CD1c-positive myeloid dendritic cell (primary cell): ENCODE results near the gene PLA2G2F.

Experiments used
- DNase-seq: peaks from one replicate; pipeline ENCODE4 v3.0.0-alpha.2; 2016; ENCODE audit errors: extremely low spot score

The PLA2G2F gene

GRCh38 chr1:20142001-20142710, 3.0 kb downstream of the PLA2G2F start:
- no peak for DNase-seq

DNA sequence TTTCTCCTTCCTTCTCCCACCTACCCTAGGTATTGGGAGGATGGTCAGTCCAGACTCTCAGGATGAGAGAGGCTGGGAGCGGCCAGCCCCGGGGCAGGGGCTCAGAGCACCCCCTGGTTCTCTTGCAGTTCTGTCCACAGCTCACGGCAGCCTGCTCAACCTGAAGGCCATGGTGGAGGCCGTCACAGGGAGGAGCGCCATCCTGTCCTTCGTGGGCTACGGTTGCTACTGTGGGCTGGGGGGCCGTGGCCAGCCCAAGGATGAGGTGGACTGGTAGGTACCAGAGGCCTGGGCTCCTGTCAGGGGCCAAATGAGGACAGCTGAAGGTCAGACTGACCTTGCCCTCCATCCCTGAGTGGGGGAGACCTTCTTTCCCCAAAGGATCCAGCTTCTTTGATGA, 4.2 kb downstream of the PLA2G2F start:
- DNase-seq: no peak

GRCh38 chr1:20143734-20144565, 4.8 kb downstream of the PLA2G2F start:
- DNase-seq: no peak

DNA sequence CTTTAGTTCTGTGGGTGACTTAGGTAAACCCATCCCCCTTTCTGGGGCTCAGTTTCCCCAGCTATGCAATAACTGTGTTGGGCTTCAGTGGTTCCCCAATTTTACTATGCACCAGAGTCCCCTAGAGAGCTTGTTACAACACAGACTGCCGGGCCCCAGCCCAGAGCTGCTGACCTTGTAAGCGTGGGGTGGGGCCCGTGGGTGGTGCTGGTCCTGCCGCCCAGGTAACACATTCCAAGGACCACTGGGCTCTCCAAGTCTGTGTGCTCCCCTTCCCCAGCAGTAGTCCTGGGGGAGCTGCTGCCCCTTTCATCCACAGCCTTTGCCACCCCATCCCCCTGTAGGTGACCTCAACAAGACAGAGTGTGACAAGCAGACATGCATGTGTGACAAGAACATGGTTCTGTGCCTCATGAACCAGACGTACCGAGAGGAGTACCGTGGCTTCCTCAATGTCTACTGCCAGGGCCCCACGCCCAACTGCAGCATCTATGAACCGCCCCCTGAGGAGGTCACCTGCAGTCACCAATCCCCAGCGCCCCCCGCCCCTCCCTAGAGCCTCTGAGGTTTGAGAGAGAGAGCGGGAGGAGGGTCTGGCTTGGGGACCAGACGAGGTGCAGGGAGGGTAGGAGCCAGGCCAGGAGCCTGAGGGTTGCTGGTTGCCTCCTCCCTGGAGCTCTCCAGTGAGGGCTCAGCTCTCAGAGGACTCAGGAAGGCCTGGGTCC, 8.9 kb downstream of the PLA2G2F start:
- DNase-seq: no peak

DNA sequence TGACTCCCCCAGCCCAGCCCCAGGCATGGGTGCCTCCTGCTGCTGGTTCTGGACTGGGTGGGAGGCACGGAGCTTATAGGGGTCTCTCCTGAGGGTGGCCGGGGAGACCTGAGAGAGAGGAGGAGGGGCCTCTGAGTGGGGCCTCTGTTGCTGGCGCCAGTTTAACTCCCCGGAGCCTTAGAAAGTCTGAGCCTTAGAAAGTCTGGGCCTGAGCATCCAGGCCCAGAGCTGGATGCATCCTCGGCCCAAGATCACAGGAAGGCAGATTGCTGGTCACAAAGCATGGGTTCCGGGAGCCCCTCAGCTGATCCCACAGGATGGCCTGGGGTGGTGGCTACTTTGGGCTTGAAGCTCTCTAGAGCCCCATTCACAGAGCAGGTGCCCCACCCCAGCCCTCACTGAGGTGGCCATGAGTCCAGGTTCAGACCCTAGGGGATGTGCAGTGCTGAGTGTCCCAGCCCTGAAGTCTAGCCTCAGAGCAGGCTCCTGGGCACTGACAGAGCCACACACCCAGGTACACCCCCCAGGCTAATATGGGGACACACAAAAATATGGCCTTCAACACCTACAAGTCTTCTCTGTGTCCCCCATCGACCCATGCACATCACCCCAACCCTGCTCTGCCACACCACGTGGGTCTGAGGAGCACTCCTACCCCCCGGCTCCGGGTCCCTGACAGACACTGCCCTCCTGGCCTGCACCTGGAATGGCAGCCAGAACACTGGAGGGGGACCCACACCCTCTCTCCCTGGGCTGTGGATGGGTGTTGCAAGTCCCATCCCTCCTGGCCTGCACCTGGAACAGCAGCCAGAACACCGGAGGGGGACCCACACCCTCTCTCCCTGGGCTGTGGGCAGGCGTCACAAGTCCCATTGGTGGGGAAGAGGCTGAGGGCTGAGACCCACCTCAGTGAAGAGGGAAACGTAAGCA, 9.7 kb downstream of the PLA2G2F start:
- DNase-seq: no peak

GRCh38 chr1:20149601-20150325, 10.6 kb downstream of the PLA2G2F start:
- DNase-seq: no peak

- no peak for DNase-seq
These were observed 11.2 kb downstream of the PLA2G2F start for GRCh38 chr1:20150326-20150705.

- DNase-seq: no peak
These were observed 11.8 kb downstream of the PLA2G2F start for GRCh38 chr1:20150969-20151368.

- DNase-seq: peak; percentile 86
These were observed 12.9 kb downstream of the PLA2G2F start for GRCh38 chr1:20151906-20152598.

- DNase-seq: no peak
These were observed 13.4 kb downstream of the PLA2G2F start for GRCh38 chr1:20152599-20152930.

DNA sequence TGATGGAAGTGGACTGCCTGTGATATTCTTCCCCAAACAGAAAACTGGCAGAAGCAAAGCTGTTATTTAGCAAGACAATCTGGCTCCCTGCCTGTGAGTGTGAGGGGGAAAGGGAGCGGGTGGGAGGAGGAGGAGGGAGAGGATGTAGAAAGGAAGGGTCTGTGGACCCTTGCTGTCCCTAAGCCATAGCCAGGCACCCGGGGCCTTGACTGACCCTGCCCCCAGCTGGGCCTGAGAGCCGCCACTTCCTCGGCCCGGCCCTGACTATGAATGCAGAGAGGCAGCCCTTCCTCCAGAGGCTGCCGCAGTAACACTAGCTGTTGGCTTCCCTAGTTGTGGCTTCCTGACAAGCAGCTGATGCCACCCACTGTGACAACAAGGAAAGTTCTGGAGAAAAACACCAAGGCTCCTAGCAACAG, 13.9 kb downstream of the PLA2G2F start:
- peak; percentile 67 for DNase-seq

DNA sequence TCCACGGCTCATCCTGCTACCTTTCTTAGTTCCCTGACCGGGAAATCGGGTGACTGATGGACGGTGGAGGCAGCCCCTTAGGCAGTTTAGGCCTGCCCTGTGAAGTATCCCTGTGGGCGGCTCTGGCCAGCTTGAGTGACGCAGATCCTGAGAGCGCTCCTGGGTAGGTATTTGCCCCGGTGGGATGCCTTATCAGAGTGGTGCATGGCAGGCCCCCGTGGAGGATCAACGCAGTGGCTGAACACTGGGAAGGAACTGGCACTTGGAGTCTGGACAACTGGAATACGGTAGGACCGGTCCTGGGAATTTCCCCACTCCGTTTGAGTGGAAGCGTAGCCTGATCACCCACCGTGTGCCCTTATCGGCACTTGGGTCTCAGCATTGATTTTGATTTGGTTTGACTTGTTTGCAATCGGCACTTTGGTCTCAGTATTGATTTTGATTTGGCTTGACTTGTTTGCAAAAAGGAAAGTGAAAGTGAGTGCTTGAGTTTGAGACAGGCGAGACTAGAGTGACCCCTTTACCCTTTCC, 15.2 kb downstream of the PLA2G2F start:
- no peak for DNase-seq

DNA sequence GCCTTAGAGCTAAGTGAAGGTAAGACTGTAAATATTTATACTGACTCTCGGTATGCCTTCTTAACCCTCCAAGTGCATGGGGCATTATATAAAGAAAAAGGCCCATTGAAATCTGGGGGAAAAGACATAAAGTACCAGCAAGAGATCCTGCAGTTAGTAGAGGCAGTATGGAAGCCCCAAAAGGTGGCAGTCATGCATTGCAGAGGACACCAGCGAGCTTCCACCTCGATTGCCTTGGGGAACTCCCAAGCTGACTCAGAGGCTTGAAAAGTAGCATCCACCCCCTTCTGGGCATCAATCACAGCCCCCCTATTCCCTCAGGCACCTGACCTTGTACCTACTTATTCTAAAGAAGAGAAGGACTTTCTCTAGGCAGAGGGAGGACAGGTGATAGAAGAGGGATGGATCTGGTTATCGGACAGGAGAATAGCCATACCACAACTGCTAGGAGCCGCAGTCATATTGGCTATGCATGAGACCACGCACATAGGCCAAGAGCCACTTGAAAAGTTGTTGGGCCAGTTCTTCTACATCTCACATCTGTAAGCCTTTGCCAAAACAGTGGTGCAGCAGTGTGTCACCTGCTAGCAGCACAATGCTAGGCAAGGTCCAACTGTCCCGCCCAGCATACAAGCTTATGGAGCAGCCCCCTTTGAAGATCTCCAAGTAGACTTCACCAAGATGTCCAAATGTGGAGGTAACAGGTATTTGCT, 19.4 kb downstream of the PLA2G2F start:
- no peak for DNase-seq

DNA sequence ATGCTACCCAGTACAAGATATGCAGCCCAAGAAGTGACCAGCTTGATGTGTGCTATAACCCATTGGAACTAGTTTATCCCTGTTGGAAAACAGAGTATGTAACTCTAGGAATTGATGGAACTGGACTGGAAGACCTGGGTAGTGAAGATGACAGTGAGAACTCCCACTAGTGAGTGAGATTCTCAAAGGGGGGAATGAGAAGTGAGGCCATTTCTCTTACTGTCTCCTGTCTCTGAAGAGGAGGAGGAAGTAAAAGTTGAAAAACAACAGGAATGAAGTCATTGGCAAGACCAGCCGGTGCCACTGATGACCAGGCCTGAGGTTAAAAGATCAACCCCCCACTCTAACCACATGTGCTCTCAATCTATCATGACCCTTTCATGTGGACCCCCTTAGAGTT, 20.9 kb downstream of the PLA2G2F start:
- no peak for DNase-seq

DNA sequence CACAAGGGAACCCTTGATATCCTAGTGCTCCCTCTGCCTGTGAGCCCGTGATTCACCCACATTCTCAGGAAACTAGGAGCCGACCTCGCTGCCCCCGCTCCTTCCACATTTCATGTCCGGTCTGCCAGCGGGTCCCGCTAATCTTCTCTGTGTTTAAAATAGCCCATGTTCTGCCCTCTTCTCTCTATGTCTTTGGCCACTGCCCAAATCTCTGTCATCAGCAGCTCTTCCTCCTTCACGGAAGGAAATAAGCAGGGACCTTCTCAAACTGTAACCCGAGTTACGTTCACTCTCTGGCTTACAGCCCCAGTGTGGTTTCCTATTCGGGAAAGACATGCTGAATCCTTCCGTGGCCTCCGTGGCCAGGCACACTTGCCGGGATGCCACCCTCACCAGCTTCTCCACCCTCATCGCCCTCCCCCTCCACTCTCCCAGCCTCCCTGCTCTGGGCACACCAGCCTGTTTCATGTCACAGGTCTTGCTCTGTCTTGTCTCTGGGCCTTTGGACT, 25.6 kb downstream of the PLA2G2F start:
- peak; percentile 37 for DNase-seq

DNA sequence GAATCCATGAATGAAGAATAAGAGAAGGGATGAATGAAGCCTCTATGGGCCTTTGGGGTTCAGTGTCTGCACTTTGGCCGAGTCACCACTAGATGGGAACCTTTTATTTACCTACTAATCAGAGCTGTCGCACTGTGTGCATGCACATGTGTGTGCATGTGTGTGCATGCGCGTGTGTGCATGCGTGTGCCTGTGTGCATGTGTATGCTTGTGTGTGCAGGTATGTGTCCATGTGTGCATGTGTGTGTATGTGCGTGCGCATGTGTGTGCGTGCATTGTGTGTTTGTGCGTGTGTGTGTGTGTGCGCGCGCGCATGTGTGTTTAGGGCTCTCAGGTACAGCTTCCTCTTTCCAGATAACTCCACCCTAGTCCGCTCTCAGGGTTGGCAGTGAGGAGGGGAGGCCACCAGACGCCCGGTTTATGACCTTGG, 26.4 kb downstream of the PLA2G2F start:
- DNase-seq: no peak

DNA sequence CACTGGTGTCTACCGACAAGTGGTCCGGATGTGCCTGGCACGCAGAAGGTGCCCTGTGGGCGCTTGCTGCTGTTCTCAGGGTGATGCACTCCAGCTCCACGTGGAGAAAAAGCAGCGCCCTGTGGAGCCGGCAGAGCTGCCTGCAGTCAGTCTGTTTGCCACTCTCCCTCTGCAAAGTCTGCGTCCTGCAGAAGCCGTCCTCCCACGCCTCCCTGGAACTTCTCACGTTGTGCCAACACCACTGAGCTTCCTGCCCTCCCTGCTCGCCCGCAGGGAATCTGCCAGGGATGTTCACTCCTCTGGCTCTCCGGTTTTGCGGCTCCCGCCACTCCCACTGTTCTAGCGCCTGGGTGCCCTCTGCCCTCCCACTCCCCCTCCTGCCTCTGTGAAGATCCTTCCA, 26.9 kb downstream of the PLA2G2F start:
- DNase-seq: no peak

- no peak for DNase-seq
These were observed 28.0 kb downstream of the PLA2G2F start for GRCh38 chr1:20167126-20167525.
